Glutamatergic neuron (in vitro differentiated cells): ENCODE results near the gene PRX. TPM values are rescaled to one million over a fixed set of nuclear protein-coding genes. Genes with fewer than 3 reads are reported as not detected.

ENCODE experiments used
- DNase-seq: peaks from one replicate; pipeline ENCODE4 v3.0.0; 2022
- H3K27ac Mint-ChIP-seq: one replicate; pipeline ENCODE4 v1.8.0; 2020; ENCODE audit warnings: mild to moderate bottlenecking, mixed read lengths, inconsistent platforms; ENCODE audit not compliant: unreplicated experiment
- H3K27me3 Mint-ChIP-seq: one replicate; pipeline ENCODE4 v1.8.0; 2020; ENCODE audit warnings: mild to moderate bottlenecking, moderate library complexity, mixed read lengths, inconsistent platforms; ENCODE audit not compliant: unreplicated experiment
- H3K36me3 Mint-ChIP-seq: one replicate; pipeline ENCODE4 v1.8.0; 2020; ENCODE audit warnings: mild to moderate bottlenecking, mixed read lengths, inconsistent platforms; ENCODE audit not compliant: unreplicated experiment
- H3K4me1 Mint-ChIP-seq: one replicate; pipeline ENCODE4 v1.8.0; 2020; ENCODE audit warnings: mild to moderate bottlenecking, low read depth, mixed read lengths, inconsistent platforms; ENCODE audit not compliant: unreplicated experiment
- H3K4me3 Mint-ChIP-seq: one replicate; pipeline ENCODE4 v1.8.0; 2020; ENCODE audit warnings: mild to moderate bottlenecking, mixed read lengths, inconsistent platforms; ENCODE audit not compliant: unreplicated experiment
- H3K9me3 Mint-ChIP-seq: one replicate; pipeline ENCODE4 v1.8.0; 2020; ENCODE audit warnings: mild to moderate bottlenecking, moderate library complexity, mixed read lengths, inconsistent platforms; ENCODE audit not compliant: unreplicated experiment
- total RNA-seq: library from RNA; stranded (reverse); fragmentation: NEBNext Ultra II Directional; extraction: Animal tissue kit (Norgen Biotek cat#: 25700); gene quantifications from one replicate; pipeline ENCODE4 v1.2.1, GENCODE V29; 2021; ENCODE audit not compliant: unreplicated experiment
- TF ChIP-seq, protein P1 (sequence below): fragments of 200-600 bp; sonication (generic); IDR thresholded peaks from one replicate; pipeline ENCODE4 v1.5.0; 2021; ENCODE audit not compliant: partially characterized antibody, unreplicated experiment

PRX gene
- total RNA-seq, 1 donor from 2014 or later = 4.7 TPM

DNA sequence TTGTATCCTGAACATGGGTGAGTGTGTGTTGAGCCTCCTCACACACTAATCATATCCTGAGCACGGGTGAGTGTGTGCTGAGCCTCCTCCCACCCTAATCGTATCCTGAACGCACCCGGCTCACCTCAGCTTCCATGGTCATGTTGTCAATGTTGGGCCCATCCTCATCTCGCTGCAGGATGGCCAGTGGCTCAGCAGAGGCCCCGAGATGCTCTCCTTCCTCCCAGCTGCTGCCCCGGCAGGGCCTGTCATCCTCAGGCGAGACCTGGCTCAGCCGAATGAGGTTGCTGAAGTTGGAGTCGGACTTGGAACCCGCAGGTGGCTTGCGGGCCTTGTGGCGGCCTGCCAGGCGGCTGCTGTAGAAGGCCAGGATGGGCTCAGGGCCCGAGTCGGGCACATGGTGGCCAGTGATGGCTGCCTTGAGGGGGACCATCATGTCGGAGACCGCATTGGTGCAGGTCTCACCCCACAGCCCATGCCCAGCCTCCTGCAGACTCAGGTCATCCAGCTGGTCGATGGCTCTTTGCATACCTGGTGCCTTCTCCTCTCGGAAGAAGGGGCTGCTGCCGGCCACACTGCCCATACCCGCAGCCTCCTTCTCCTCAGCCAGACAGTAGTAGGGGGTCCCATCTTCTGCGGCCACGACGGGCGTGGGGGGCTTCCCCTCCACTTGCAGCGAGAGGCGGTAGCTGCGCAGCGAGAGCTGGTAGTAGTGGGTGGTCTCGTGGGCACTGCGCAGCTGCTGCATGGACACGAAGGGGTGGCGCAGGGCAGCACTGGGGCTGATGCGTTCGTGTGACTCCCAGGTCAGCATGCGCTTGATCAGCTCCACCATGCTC lies 32.8 kb downstream of the PRX start:
- no peak overlapping the region for H3K27ac Mint-ChIP-seq

DNA sequence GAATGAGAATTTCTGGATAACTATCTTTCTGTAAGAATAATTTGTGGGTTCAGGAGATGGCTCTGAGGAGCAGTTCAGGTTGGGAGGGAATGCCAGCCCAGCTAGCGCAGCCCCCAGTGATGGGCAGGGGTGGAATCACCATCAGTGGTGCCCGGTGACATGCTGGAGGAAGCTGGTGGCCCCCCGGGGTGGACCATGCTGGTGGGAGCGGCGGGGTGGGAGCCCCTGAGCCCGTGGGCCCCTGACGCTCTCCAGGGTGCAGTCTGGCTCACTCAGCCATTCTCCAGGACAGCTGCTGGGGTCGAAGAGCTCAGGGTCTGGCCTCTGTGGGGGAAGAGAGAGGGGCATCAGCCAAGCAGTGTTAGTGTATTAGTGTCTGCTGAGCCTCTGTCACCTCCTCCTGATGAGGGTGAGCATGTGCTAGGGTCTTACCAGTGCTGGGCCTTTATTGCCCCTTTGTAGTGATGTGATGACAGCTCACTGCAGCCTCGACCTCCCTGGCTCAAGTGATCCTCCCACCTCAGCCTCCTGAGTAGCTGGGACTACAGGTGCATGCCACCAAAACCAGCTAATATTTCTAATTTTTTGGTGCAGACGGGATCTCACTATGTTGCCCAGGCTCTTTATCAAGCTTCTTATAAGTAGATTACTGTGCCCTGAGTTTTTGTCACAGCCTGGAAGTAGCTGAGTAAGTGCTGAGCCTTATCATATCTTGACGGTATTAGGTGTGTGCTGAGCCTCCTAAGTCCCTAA lies 33.6 kb downstream of the PRX start:
- no peak overlapping the region for H3K4me3 Mint-ChIP-seq
- peaks cover 21% of the 10 kb centered on the region for H3K27me3 Mint-ChIP-seq
- TF ChIP-seq, protein P1, sequence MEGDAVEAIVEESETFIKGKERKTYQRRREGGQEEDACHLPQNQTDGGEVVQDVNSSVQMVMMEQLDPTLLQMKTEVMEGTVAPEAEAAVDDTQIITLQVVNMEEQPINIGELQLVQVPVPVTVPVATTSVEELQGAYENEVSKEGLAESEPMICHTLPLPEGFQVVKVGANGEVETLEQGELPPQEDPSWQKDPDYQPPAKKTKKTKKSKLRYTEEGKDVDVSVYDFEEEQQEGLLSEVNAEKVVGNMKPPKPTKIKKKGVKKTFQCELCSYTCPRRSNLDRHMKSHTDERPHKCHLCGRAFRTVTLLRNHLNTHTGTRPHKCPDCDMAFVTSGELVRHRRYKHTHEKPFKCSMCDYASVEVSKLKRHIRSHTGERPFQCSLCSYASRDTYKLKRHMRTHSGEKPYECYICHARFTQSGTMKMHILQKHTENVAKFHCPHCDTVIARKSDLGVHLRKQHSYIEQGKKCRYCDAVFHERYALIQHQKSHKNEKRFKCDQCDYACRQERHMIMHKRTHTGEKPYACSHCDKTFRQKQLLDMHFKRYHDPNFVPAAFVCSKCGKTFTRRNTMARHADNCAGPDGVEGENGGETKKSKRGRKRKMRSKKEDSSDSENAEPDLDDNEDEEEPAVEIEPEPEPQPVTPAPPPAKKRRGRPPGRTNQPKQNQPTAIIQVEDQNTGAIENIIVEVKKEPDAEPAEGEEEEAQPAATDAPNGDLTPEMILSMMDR = no peak
- DNase-seq = no peak
- H3K27ac Mint-ChIP-seq = no peak overlapping the region
- peaks cover 11% of the 10 kb centered on the region for H3K9me3 Mint-ChIP-seq
- H3K4me1 Mint-ChIP-seq = peaks cover 1% of the 10 kb centered on the region
- H3K36me3 Mint-ChIP-seq = no peaks in the 10 kb centered on the region

More for the DNA sequence above, 32.8 kb downstream of the PRX start:
- Mint-ChIP-seq H3K36me3 (no peaks in the 10 kb centered on the region), H3K27me3 (peaks cover 16% of the 10 kb centered on the region), H3K4me1 (no peaks in the 10 kb centered on the region), H3K4me3 (no peak overlapping the region), H3K9me3 (peaks cover 13% of the 10 kb centered on the region)
- TF ChIP-seq, protein P1 = no peak
- no peak for DNase-seq

DNA sequence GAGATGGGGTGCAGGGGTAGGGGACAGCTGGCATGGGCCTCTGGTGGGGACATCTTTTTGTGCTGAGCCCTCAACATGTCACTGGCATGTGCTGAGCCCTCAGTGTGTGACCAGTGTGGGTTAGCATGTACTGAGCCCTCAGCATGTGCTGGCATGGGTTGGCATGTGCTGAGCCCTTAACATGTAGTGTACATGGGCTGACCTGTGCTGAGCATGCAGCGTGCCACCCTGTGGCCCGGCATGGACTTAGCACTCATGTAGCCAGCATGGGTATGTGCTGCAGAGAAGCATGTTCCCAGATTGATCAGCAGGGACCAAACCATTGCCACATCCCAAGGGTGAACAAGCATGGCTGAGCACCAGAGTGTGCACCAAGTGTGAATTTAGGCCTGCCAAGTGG lies 34.7 kb downstream of the PRX start:
- Mint-ChIP-seq H3K4me1 (peaks cover 2% of the 10 kb centered on the region), H3K9me3 (peaks cover 10% of the 10 kb centered on the region), H3K4me3 (no peak overlapping the region), H3K27ac (no peak overlapping the region), H3K27me3 (peaks cover 19% of the 10 kb centered on the region), H3K36me3 (no peaks in the 10 kb centered on the region)
- DNase-seq = no peak
- TF ChIP-seq, protein P1 = no peak

DNA sequence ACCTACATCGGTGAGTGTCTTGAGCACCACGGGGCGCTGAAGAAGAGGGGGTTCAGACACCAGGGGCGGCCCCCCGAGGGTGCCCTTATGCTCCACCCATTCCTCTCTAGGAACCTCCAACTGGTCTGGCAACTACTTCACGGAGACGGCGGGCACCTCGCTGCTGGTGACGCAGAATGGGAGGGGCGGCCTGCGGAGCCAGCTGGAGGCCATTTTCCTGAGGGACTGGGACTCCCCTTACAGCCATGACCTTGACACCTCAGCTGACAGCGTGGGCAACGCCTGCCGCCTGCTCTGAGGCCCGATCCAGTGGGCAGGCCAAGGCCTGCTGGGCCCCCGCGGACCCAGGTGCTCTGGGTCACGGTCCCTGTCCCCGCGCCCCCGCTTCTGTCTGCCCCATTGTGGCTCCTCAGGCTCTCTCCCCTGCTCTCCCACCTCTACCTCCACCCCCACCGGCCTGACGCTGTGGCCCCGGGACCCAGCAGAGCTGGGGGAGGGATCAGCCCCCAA lies 35.2 kb downstream of the PRX start:
- Mint-ChIP-seq H3K36me3 (no peaks in the 10 kb centered on the region), H3K27ac (peak overlapping the region; percentile 52), H3K9me3 (peaks cover 10% of the 10 kb centered on the region), H3K4me3 (no peak overlapping the region), H3K4me1 (peaks cover 2% of the 10 kb centered on the region), H3K27me3 (peaks cover 19% of the 10 kb centered on the region)
- DNase-seq = no peak
- TF ChIP-seq, protein P1 = no peak
